SU-DHL-6 (cell line): ENCODE results near the gene PLEKHJ1.
A peak's percentile ranks its signal among the peaks of the same experiment; 100 is the strongest.

Source experiments
- H2AFZ ChIP-seq: fragments of 200-600 bp; sonication (generic); 2 replicates; pipeline ENCODE4 v1.6.1; 2014; ENCODE audit warnings: low read depth, mild to moderate bottlenecking, moderate library complexity, mixed read lengths, antibody characterized with exemption, low read length; ENCODE audit not compliant: severe bottlenecking
- H3F3A ChIP-seq: fragments of 200-600 bp; shearing (Covaris generic); 2 replicates; pipeline ENCODE4 v1.6.0; 2016; ENCODE audit warnings: antibody characterized with exemption, mild to moderate bottlenecking; ENCODE audit not compliant: insufficient read depth
- H3K27ac ChIP-seq: fragments of 200-600 bp; sonication (generic); 2 replicates; pipeline ENCODE4 v1.5.1; 2016; ENCODE audit warnings: low read depth, mild to moderate bottlenecking, low read length, moderate library complexity, mixed read lengths
- H3K27me3 ChIP-seq: fragments of 200-600 bp; sonication (generic), shearing (Covaris generic); 2 replicates; pipeline ENCODE4 v1.6.0; 2014; ENCODE audit warnings: mild to moderate bottlenecking, low read length
- H3K36me3 ChIP-seq: fragments of 200-600 bp; sonication (generic); 2 replicates; pipeline ENCODE4 v1.6.1; 2014; ENCODE audit warnings: mild to moderate bottlenecking, low read length, mixed read lengths
- H3K4me2 ChIP-seq: fragments of 300-600, 200-600 bp; shearing (Covaris generic), sonication (generic); 2 replicates; pipeline ENCODE4 v1.6.0; 2014; ENCODE audit warnings: low read length, low read depth, mild to moderate bottlenecking; ENCODE audit not compliant: poor library complexity, severe bottlenecking
- H3K4me3 ChIP-seq: fragments of 200-600 bp; sonication (generic); 2 replicates; pipeline ENCODE4 v1.5.1; 2014; ENCODE audit warnings: antibody characterized with exemption, low read length, mild to moderate bottlenecking, mixed read lengths; ENCODE audit not compliant: insufficient read depth, poor library complexity, severe bottlenecking
- H3K79me2 ChIP-seq: fragments of 200-600 bp; sonication (generic); 2 replicates; pipeline ENCODE4 v1.6.1; 2014; ENCODE audit warnings: mild to moderate bottlenecking, low read length, moderate library complexity; ENCODE audit not compliant: insufficient read depth
- H3K9ac ChIP-seq: fragments of 200-600 bp; sonication (generic); 2 replicates; pipeline ENCODE4 v1.7.0; 2014; ENCODE audit warnings: mild to moderate bottlenecking, low read length
- H3K9me2 ChIP-seq: fragments of 200-600 bp; sonication (generic); replicated peaks from 2 replicates; pipeline ENCODE4 v1.6.1; 2014; ENCODE audit warnings: low read length; ENCODE audit not compliant: insufficient read depth
- H3K9me3 ChIP-seq: fragments of 200-600 bp; sonication (generic); 2 replicates; pipeline ENCODE4 v1.6.1; 2014; ENCODE audit warnings: low read length, mixed read lengths; ENCODE audit not compliant: insufficient read depth
- H4K20me1 ChIP-seq: fragments of 200-600 bp; sonication (generic); 2 replicates; pipeline ENCODE4 v1.6.1; 2014; ENCODE audit warnings: low read depth, mild to moderate bottlenecking, antibody characterized with exemption, low read length, moderate library complexity, mixed read lengths
- CTCF ChIP-seq: fragments of 200-600 bp; sonication (generic); IDR thresholded peaks from one replicate; pipeline ENCODE4 v1.5.1; 2017; ENCODE audit warnings: antibody characterized with exemption, mild to moderate bottlenecking, low read length, moderate library complexity; ENCODE audit not compliant: insufficient read depth, poor library complexity, severe bottlenecking
- EZH2phosphoT487 ChIP-seq: fragments of 200-600 bp; sonication (generic), shearing (Covaris generic); conservative IDR thresholded peaks from 2 replicates; pipeline ENCODE4 v1.6.1; 2018; ENCODE audit warnings: mild to moderate bottlenecking, antibody characterized with exemption, low read length, moderate library complexity, mixed read lengths

Gene PLEKHJ1

GRCh38 chr19:2268861-2269243 is 32.7 kb upstream of the PLEKHJ1 start:
- TF ChIP-seq EZH2phosphoT487 (no peak), CTCF (no peak)
- Histone ChIP-seq H3K27ac (no peak overlapping the region), H3K79me2 (peaks cover 36% of the 10 kb centered on the region)

GRCh38 chr19:2268480-2268830 is 32.3 kb upstream of the PLEKHJ1 start:
- Histone ChIP-seq H3K79me2 (peaks cover 33% of the 10 kb centered on the region), H3K4me3 (peak overlapping the region; percentile 63), H3K27ac (no peak overlapping the region), H3K9me2 (no peaks in the 10 kb centered on the region), H3F3A (peaks cover 28% of the 10 kb centered on the region), H3K36me3 (peaks cover 3% of the 10 kb centered on the region; the same call in 1 of the 2 replicates), H2AFZ (peak overlapping the region; percentile 80), H3K9me3 (no peaks in the 10 kb centered on the region), H3K27me3 (no peaks in the 10 kb centered on the region), H3K4me2 (peak overlapping the region; percentile 72), H4K20me1 (no peaks in the 10 kb centered on the region; the same call in 1 of the 2 replicates), H3K9ac (no peak overlapping the region)
- no peak for TF ChIP-seq EZH2phosphoT487
- TF ChIP-seq CTCF, result no peak

More at GRCh38 chr19:2268861-2269243, 32.7 kb upstream of the PLEKHJ1 start:
- H3K9me3 ChIP-seq, result no peaks in the 10 kb centered on the region
- peaks cover 30% of the 10 kb centered on the region for H3F3A ChIP-seq
- H4K20me1 ChIP-seq, result no peaks in the 10 kb centered on the region; the same call in 1 of the 2 replicates
- H3K4me3 ChIP-seq, result peak overlapping the region; percentile 63
- H3K4me2 ChIP-seq, result peak overlapping the region; percentile 72
- H3K9ac ChIP-seq, result peak overlapping the region; percentile 30
- H3K27me3 ChIP-seq, result no peaks in the 10 kb centered on the region
- H3K9me2 ChIP-seq, result no peaks in the 10 kb centered on the region
- H3K36me3 ChIP-seq, result peaks cover 3% of the 10 kb centered on the region; the same call in 1 of the 2 replicates
- H2AFZ ChIP-seq, result peak overlapping the region; percentile 80

GRCh38 chr19:2266183-2266993 is 30.3 kb upstream of the PLEKHJ1 start:
- Histone ChIP-seq H3K27ac (no peak overlapping the region), H3K9ac (peak overlapping the region; percentile 3; the same call in 1 of the 2 replicates), H3K27me3 (no peaks in the 10 kb centered on the region), H3F3A (peaks cover 8% of the 10 kb centered on the region), H3K9me2 (no peaks in the 10 kb centered on the region), H3K4me3 (no peak overlapping the region), H3K79me2 (peaks cover 19% of the 10 kb centered on the region), H4K20me1 (no peaks in the 10 kb centered on the region; the same call in 1 of the 2 replicates), H3K36me3 (no peaks in the 10 kb centered on the region), H3K4me2 (peak overlapping the region; percentile 19), H2AFZ (no peak overlapping the region), H3K9me3 (no peaks in the 10 kb centered on the region)
- no peak for TF ChIP-seq CTCF
